NB4 (cell line): ENCODE data around the gene SRD5A2.

Experiments used
- DNase-seq: peaks from one replicate; pipeline ENCODE4 v3.0.0; 2010; ENCODE audit warnings: low read depth
- H3K4me3 ChIP-seq: one replicate; pipeline ENCODE4 v1.5.1; 2011; ENCODE audit warnings: mild to moderate bottlenecking, low read depth, low read length, moderate library complexity
- MYC ChIP-seq: IDR thresholded peaks from 2 replicates; pipeline ENCODE4 v1.6.1; 2011; ENCODE audit warnings: low read depth, low read length
- POLR2A ChIP-seq: IDR thresholded peaks from 2 replicates; pipeline ENCODE4 v1.6.1; 2011; ENCODE audit warnings: mild to moderate bottlenecking; ENCODE audit not compliant: insufficient read length; ENCODE audit errors: extremely low read depth
- TF ChIP-seq, protein P1 (sequence below): IDR thresholded peaks from 2 replicates; pipeline ENCODE4 v1.6.1; 2011; ENCODE audit warnings: low read depth, low read length
- TF ChIP-seq, protein P2 (sequence below): IDR thresholded peaks from one replicate; pipeline ENCODE4 v1.5.1; 2012; ENCODE audit warnings: low read depth, low read length

The SRD5A2 gene

GRCh38 chr2:31561823-31562222, 18.9 kb downstream of the SRD5A2 start:
- no peak overlapping the region for H3K4me3 ChIP-seq
- DNase-seq = no peak
- TF ChIP-seq MYC (no peak), POLR2A (no peak)
- TF ChIP-seq, protein P1, sequence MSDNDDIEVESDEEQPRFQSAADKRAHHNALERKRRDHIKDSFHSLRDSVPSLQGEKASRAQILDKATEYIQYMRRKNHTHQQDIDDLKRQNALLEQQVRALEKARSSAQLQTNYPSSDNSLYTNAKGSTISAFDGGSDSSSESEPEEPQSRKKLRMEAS = no peak
- TF ChIP-seq, protein P2, sequence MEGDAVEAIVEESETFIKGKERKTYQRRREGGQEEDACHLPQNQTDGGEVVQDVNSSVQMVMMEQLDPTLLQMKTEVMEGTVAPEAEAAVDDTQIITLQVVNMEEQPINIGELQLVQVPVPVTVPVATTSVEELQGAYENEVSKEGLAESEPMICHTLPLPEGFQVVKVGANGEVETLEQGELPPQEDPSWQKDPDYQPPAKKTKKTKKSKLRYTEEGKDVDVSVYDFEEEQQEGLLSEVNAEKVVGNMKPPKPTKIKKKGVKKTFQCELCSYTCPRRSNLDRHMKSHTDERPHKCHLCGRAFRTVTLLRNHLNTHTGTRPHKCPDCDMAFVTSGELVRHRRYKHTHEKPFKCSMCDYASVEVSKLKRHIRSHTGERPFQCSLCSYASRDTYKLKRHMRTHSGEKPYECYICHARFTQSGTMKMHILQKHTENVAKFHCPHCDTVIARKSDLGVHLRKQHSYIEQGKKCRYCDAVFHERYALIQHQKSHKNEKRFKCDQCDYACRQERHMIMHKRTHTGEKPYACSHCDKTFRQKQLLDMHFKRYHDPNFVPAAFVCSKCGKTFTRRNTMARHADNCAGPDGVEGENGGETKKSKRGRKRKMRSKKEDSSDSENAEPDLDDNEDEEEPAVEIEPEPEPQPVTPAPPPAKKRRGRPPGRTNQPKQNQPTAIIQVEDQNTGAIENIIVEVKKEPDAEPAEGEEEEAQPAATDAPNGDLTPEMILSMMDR = no peak

DNA sequence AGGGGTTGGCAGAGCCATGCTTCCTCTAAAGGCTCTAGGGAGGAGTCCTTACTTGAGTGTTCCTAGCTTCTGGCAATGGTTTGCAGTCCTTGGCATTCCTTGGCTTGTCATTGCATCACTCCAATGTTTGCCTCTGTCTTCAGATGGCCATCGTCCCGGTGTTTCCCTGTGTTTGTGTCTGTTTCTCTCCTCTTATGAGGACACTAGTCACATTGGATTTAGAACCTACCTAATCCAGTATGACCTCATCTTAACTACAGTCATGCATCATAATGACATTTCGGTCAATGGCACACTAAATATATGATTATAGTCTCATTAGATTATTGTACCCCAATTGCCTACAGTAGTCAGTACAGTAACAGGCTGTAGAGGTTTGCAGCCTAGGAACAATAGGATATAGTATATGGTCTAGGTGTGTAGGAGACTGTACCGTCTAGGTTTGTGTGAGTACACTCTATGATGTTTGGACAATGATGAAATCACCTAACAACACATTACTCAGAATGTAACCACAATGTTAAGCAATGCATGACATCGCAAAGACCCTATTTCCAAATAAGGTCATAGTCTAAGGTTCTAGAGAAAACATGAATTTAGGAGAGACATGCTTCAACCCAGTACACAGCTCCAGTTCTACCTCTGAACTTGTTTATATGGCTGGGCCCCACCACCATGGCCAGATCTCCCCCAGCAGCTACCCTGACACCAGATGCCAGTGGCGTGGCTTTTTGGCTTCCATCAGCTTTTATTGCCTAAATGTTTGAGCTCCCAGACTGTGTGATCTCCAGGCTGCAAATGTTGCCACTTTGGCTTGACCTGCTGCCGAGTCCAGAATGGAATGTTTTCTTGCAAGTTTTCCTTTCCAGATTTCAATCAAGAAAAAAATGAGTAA, 22.1 kb downstream of the SRD5A2 start:
- TF ChIP-seq, protein P1 = no peak
- TF ChIP-seq MYC (no peak), POLR2A (no peak)
- TF ChIP-seq, protein P2 = no peak
- H3K4me3 ChIP-seq = no peak overlapping the region
- peak; percentile 74 for DNase-seq

DNA sequence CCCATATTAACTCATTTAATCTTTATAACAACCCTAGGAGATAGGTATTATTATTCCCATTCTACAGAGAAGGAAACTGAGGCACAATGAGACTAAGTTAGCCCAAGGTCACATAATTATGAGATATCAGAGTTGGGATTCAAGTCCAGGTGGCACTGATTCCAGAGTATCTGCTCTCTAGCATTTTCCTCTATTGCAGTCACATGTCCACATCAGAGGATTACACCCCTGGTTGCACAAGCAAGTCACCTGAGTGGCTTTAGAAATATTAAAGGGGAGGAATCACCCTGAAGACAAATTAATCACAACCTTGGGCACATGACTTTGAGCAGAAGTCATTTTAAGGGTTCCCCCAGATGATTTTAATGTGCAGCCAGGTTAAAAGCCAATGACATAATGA, 23.8 kb downstream of the SRD5A2 start:
- H3K4me3 ChIP-seq = no peak overlapping the region
- DNase-seq = no peak
- no peak for TF ChIP-seq POLR2A
- TF ChIP-seq, protein P1 = no peak

DNA sequence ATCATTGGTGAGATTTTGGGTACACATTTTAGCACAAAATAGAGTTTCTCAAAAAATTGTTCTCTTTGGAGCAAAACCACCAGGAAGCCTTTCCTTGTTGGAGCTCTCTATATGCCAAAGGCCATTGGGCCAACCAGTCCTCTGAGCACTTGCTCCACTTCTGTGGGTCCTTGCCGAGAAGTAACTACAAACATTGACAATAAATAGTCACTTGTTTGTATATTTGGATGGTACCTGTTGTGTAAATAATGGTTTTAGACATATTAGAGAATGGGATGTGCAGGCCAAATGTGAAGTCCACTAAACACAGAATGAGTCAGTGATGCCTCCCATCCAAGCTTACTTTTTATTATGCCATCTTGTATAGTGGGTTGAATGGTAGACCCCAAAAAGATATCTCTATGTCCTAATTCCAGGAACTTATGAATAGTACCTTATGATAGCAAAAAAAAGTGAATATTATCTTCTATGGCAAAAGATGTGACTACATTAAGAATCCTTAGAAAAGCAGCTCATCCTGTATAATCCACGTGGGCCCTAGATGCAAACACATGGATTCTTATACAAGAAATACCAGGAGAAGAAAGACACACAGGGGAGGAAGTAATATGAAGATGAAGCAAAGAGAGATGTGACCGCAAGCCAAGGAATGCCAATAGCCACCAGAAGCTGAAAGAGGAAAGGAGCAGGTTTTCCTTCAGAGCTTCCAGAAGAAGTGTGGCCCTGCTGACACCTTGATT, 24.6 kb downstream of the SRD5A2 start:
- DNase-seq = no peak
- TF ChIP-seq MYC (no peak), POLR2A (no peak)
- TF ChIP-seq, protein P1 = no peak
- TF ChIP-seq, protein P2 = no peak
- H3K4me3 ChIP-seq = no peak overlapping the region

GRCh38 chr2:31553362-31553761, 27.4 kb downstream of the SRD5A2 start:
- TF ChIP-seq MYC = no peak
- TF ChIP-seq, protein P2 = no peak
- TF ChIP-seq POLR2A = no peak
- TF ChIP-seq, protein P1 = no peak
- no peak for DNase-seq
- no peak overlapping the region for H3K4me3 ChIP-seq

DNA sequence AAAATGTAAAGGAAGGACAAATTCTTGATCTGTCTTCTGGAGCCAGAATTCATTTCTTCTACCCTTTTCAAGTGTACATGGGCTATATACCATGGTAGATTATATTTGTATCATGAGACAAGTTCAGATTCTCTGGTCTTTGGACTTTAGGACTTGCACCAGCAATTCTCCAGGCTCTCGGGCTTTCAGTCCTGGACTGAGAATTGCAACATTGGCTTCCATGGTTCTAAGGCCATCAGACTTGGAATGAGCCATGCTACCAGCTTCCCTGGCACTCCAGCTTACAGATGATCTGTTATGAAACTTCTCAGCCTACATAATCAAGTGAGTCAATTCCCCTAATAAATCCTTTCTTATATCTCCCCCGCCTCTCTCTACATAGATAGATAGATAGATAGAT, 33.3 kb downstream of the SRD5A2 start:
- TF ChIP-seq, protein P2 = no peak
- TF ChIP-seq, protein P1 = no peak
- TF ChIP-seq MYC = no peak
- no peak for TF ChIP-seq POLR2A
- DNase-seq = no peak
- no peak overlapping the region for H3K4me3 ChIP-seq
